Erythroblast (primary cell): ENCODE measurements around the gene POLDIP3.

Experiments
- DNase-seq, 2 experiments: peaks; one replicate each; lab custom pipeline; 2025; lab: John Stamatoyannopoulos, UW
- GATA1 ChIP-seq: IDR thresholded peaks from 2 replicates; pipeline ENCODE4 v1.6.1; 2011; ENCODE audit warnings: low read depth, mild to moderate bottlenecking, control low read depth, low read length, moderate library complexity
- POLR2A ChIP-seq: IDR thresholded peaks from 2 replicates; pipeline ENCODE4 v1.6.1; 2011; ENCODE audit warnings: mild to moderate bottlenecking, low read length

The POLDIP3 gene

DNA sequence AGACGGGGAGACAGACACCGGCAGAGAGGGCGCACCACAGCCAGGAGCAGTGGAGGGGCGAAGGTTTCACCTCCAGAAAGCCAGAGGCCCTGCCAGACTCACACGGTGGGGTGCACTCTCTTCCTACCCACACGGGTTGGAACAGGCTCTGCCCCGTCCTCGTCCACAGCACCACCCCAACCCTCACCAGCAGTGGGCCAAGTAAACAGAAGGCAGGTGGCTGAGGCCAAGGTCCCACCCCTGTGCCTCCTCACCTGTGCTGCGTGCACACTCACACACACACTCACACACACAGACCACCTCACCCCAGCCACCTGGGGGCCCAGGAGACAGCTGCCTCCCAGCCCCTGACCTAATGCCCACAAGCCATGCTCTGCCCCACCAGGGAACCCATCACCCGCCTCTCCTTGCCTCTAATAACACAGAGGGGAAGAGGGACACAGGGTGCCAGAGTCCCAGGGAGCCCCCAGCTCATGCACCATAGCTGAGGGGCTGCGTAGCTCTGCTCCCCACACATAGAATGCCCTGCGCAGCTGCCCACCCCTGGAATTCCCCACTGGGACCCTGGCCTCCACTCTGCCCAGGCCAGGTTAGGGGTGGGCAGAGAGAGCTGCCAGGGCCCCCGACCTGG is 31.4 kb upstream of the POLDIP3 start:
- TF ChIP-seq GATA1 (no peak), POLR2A (no peak)
- DNase-seq, result no peak

DNA sequence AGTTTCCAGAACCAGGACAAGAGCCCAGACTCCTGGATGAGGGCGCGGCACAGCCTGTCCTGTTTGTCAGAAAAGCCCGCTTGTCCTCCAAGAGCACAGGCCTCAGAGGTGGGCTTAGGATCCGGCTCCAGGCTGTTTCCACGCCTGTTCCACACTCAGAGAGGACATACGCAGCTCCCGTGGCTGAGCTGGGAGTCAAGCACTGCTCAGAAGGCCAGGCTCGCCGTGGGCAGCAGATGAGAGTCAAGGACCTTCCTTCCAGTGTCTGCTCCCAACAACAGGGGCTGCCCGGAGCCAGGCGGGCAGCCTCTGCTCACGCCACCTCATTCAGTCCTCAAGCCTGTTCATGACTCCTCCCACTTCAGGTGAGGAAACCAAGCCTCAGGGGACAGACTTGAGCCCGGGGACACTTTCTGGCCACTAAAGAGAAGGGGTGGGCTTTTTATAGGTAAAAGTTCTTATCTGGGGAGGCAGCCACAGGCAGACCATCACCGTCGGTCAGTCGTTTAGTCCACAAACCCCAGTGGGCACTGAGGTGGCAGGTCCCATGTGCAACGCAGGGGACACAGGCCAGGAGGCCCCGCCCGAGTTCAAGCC is 30.8 kb upstream of the POLDIP3 start:
- peak in 1 of 2 experiments; percentile 29 for DNase-seq
- no peak for TF ChIP-seq GATA1
- no peak for TF ChIP-seq POLR2A

DNA sequence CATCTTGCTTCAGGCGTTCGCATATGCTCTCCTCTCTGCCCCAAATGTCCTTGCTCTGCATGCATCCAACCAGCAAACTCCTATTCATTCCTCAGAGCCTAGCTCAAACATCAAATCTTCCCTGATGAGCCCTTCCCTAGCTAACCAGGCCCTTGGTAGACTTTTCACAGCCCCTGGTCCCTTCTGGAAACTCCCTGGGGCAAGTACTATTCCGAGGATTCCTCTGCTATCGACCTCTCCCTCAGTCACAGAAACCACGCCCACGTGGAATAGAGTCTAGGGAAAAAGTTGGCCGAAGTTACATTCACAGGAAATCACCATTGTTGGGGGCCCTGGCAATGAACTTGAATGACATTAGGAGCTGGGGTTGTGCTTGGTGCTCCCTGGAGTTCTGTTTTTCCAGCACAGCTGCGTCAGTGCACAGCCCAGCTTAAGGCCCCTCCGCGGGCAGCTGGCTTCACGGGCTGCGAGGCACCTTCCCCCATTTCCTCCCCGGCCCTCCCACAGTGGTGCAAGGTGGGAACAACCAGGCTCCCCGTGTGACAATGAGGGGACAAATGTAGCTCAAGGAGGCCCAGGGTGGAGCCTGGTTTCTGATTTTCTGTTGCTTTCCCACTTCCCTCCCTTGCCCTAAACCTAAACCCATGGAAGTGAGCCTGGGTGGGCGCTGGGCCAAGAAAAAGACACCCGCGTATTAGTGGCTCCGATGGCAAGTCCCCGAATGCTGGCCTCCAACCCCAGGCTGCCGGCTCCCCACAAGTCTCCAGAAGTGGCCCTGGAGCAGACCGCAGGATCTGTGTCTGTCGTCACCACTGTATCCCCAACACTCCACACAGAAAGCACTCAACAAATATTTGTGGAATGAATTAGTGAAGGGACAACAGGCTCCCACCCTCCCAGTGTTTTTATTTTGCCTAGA is 30.0 kb upstream of the POLDIP3 start:
- no peak for TF ChIP-seq POLR2A
- no peak for TF ChIP-seq GATA1
- DNase-seq, result peak in 1 of 2 experiments; percentile 29

DNA sequence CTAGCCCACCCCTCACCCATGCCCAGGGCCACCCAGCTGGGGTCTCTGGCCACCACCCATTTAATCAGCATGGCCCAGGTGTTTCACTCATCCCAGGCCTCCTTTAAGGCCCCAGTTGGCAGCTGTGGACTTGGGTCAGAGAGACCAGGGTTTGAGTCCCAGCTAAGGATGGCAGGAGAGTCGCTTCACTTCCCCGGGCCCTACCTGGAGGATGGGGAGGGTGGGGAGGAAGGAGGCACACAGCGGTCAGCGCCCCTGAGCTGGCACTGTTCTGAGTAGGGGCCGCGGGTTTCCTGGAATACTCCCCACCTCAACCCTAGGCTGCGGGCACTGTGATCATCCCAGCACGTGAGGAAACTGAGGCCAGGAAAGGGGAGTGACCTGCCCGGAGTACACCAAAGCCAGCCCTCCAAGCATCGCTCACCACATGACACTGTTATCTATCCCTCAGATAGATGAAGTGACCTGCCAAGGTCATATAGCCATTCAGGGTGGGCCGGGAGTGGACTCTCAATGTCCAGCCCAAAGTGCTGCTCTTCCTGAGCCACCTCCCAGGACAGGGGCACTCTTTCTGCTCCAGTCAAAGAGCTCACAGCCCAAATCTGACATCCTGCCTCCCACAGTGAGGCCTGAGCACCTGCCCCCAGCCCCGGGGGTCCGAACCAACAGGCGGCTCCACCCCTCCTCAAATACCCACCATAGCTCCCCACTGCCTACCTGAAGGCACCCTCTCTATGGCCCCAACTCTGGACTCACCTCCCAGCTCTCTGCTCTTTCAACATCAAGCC is 29.1 kb upstream of the POLDIP3 start:
- no peak for DNase-seq
- TF ChIP-seq GATA1 (no peak), POLR2A (no peak)

DNA sequence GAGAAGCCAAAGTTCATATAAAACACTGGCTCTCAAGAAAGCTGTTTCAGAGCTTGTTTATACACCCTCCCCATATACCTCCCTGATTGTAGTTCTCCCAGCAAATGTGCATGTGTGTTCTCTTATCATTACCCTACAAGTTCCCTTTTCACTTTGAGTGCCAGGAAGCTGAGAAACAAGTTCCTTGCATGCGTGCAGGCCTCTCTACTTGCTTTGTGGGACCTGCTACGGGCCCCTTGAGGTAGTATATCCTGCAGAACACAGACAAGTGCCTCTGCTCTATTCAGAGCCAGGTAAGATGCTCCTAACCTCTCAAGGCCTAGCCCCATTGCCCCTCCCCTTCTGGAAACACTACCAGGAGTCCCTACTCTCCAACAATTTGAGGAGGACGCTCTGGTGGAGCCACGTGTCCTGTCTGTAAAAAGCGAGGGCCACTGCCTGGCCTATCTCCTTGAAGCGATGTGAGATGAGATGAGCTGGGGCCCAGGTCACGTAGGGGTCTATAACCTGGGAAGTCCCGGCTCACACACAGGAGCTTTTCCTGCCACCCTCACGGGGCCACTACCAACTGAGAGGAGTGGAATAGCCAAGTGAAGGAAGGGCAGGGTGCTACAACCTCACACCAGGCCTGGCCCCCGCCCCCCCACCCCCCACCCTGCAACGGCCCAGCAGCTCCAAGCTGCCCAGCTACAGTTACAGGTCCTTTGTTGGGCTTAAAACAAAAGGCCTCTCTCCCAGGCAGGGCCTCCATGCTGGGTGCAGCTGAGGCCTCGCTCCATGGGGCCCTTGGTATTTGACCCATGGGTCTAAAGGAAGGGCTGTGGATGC is 28.3 kb upstream of the POLDIP3 start:
- DNase-seq, result peak; percentile 60 to 77
- TF ChIP-seq GATA1 (no peak), POLR2A (no peak)

DNA sequence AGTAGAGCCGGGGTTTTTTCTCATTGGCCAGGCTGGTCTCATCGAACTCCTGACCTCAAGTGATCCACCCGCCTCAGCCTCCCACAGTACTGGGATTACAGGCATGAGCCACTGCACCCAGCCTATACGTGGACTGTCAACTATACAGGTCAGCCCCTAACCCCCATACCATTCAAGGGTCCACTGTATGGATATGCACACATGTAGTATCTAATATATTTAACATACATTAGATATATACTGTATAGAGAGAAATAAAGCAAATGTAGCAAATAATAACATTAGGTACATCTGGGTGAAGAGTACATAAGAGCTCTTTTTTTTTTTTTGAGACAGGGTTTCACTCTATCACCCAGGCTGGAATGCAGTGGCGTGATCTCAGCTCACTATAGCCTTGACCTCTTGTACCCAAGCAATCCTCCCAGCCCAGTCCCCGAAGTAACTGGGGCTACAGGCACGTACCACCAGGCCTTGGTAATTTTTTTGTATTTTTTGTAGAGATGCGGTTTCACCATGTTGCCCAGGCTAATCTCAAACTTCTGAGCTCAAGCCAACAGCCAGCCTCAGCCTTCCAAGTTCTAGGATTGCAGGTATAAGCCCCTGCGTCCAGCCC is 27.2 kb upstream of the POLDIP3 start:
- TF ChIP-seq POLR2A (no peak), GATA1 (no peak)
- DNase-seq, result no peak

DNA sequence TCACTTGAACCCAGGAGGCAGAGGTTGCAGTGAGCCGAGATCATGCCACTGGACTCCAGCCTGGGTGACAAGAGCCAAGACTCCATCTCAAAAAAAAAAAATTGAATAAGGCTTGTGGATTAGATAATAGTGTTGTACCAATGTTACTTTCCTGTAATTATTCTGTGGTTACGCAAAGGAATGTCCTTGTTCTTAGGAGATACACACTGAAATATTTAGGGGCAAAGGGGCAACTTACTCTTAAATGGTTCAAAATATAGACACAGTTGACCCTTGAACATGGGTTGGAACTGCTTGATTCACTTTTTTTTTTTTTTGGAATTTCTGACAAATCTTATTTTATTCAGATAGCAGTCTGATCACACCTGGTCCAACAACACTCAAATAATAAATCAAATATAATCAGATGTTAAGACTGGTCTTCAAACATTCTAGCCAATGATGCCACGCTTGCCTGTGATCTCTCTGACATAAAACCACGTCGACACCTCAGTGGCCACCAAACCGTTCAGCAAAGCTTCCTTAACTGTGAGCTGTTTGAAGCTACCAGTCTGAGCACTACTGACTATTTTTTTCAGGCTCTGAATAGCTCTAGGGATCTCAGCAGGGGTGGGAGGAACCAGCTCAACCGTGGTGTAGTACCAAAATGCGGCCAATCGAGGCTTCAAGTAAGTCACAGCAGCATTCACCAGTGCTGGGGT is 25.0 kb upstream of the POLDIP3 start:
- no peak for DNase-seq
- TF ChIP-seq GATA1 (no peak), POLR2A (no peak)

DNA sequence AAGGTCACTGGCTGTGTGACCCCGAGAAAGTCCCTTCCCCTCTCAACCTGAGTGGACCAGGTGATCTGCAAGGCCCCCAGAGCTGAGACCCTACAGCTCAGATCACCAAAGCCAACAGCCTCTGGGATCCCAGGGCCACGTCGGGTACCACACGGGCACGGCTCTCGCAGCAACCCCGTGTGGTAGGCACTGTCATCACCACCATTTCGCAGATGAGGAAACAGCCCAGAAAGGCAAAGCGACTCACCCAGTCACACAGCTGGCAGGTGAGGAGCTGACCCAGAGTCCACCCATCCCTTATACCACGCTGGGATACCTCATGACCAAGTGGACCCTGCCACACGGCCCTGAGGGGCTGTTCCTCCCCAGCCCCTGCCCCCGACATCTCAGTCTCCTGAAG is 22.9 kb upstream of the POLDIP3 start:
- DNase-seq, result no peak
- no peak for TF ChIP-seq GATA1
- no peak for TF ChIP-seq POLR2A

DNA sequence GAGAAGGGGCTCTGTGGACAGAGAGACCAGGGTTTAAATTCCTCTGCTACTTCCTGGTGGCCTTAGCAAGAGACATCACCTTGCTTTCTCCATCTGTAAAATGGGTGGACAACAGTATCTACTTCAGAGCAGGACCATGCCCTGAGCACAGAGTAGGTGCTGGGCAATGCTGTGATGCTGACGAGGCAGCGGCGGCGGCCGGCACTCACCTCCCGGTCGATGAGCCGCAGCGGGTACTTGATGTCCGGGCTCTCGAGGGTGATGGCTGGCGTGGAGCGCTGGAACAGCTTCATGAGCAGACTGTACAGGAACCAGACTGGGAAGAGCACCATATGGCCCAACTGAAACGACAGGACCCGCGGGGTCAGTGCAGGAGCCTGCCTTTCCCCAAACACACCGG is 21.8 kb upstream of the POLDIP3 start:
- TF ChIP-seq POLR2A (no peak), GATA1 (no peak)
- no peak for DNase-seq

DNA sequence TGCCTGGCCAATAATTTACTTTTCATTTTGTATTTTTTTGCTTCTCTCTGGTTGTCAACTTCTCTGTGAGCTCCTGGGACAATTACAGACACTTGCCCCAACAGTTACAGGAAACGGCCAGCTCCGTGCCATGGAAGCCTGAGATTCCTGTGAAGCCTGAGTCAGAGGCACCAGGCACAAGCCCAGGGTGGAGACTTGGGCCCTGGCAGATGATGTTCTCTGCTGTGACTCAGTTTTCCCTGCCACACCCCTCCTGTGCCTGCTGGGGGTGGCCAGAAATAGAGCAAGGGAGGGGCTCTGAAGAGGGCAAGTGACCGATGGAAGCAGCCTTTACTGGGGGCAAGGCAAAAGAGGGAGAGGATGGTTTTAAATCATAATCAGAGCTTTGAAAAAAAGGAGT is 20.8 kb upstream of the POLDIP3 start:
- DNase-seq, result peak in 1 of 2 experiments; percentile 25
- no peak for TF ChIP-seq GATA1
- no peak for TF ChIP-seq POLR2A

DNA sequence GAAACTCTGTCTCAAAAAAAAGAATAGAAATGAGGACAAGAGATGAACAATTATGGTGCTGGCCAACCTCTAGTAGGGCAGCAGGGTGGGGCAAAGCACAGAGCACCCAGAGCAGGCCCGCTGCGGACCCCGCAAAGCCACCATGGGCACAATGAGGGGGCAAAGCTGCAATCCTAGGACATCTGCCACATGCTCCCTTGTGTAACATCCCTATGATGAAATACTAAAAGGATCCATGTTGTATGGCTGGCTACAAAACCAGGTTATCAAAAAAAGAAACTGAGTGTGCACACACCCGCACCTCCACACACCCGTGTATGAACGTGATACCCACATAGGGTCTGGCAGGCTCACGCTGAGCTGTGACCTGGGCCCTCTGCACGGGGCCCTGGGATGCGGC is 18.3 kb upstream of the POLDIP3 start:
- TF ChIP-seq POLR2A (no peak), GATA1 (no peak)
- DNase-seq, result no peak

DNA sequence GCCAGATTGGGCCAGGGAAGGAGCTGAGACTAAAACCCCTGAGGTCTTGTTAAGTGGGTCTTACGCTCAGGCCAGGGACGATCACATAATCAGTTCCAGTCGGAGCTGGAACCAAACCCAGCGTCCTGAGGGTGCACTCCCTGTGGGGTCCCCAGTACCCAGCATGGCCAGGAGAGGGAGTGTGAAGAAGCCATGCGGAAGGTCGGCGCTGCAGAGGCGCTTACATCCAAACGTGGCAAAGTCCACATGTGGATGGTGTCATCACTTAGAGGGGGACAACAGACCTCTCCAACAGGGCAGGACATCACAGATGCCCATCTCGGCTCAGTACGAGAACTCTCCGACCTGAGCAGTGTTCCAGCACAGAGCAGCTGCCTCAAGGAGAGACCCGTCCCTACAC is 17.4 kb upstream of the POLDIP3 start:
- peak; percentile 18 to 19 for DNase-seq
- TF ChIP-seq POLR2A, result no peak
- TF ChIP-seq GATA1, result no peak
